GM12891 (cell line): ENCODE results near the gene LINC00237.

Experiments used
- DNase-seq: peaks from one replicate; pipeline ENCODE4 v3.0.0; 2011; ENCODE audit warnings: low spot score; ENCODE audit not compliant: insufficient read length
- FAIRE-seq: peaks from 2 replicates; lab custom pipeline; 2011; peaks lifted over from hg19 to GRCh38; lab: Jason Lieb, UNC
- PAX5 ChIP-seq: IDR thresholded peaks from 2 replicates; pipeline ENCODE4 v1.6.1; 2011; ENCODE audit warnings: low read length, moderate library complexity, mild to moderate bottlenecking; ENCODE audit not compliant: insufficient read depth, severe bottlenecking
- POLR2A ChIP-seq: IDR thresholded peaks from 2 replicates; pipeline ENCODE4 v1.6.1; 2011; ENCODE audit warnings: low read depth, low read length, control low read depth
- POLR2AphosphoS5 ChIP-seq: IDR thresholded peaks from 2 replicates; pipeline ENCODE4 v1.6.1; 2011; ENCODE audit warnings: low read depth, low read length, control low read depth
- POU2F2 ChIP-seq: IDR thresholded peaks from 2 replicates; pipeline ENCODE4 v1.6.1; 2011; ENCODE audit warnings: low read depth, mild to moderate bottlenecking, control low read depth, low read length, moderate library complexity
- SPI1 ChIP-seq: IDR thresholded peaks from 2 replicates; pipeline ENCODE4 v1.6.1; 2011; ENCODE audit warnings: low read depth, low read length, control low read depth
- TAF1 ChIP-seq: IDR thresholded peaks from 2 replicates; pipeline ENCODE4 v1.6.1; 2011; ENCODE audit warnings: low read depth, low read length, control low read depth

Gene LINC00237

GRCh38 chr20:21111416-21111815, 5.3 kb upstream of the LINC00237 start:
- FAIRE-seq = no peak
- no peak for DNase-seq
- TF ChIP-seq TAF1 (no peak), PAX5 (no peak), POLR2AphosphoS5 (no peak), POU2F2 (no peak), POLR2A (no peak)

DNA sequence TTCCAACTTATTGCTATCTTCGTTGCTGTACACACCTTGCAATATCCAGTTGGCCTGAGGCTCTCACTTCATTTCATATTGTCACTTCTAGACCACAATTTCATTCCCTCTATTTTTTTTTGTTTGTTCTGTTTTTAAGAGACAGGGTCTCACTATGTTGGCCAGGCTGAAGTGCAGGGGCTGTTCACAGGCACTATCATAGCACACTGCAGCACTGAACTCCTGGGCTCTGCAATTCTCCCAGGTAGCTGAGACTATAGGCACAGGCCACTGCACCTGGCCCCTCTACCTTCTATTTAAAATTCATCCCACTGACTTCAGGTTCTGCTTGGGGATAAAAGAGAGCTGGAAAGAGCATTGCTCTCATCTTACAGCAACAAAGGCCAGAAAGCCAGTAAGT, 4.7 kb upstream of the LINC00237 start:
- FAIRE-seq (no peak), DNase-seq (no peak)
- TF ChIP-seq POLR2A (no peak), SPI1 (no peak), POU2F2 (no peak), PAX5 (no peak), TAF1 (no peak), POLR2AphosphoS5 (no peak)

DNA sequence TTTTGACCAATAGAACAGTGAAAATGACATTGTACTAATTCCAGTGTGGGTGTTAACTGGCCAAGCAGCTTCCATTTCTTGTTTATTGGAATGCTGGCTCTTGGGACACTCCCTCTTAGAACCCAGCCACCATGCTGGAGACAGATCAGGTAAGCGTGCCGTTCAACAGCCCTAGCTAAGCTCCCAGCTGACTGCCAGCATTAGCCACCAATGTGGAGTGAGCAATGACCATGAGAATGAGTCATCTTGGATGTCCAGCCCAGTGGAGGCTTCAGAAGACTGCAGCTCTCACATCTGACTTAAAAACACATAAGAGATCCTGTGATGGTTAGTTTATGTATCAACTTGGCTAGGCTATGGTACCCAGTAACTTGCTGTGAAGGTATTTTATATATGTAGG, 3.0 kb upstream of the LINC00237 start:
- FAIRE-seq (no peak), DNase-seq (no peak)
- TF ChIP-seq PAX5 (no peak), POLR2A (no peak), POU2F2 (no peak), POLR2AphosphoS5 (no peak), TAF1 (no peak), SPI1 (no peak)

- DNase-seq (no peak), FAIRE-seq (no peak)
- TF ChIP-seq POLR2AphosphoS5 (no peak), POU2F2 (no peak), PAX5 (no peak), TAF1 (no peak), POLR2A (no peak), SPI1 (no peak)
Observed at GRCh38 chr20:21105429-21106170, 558 bp downstream of the LINC00237 start.

DNA sequence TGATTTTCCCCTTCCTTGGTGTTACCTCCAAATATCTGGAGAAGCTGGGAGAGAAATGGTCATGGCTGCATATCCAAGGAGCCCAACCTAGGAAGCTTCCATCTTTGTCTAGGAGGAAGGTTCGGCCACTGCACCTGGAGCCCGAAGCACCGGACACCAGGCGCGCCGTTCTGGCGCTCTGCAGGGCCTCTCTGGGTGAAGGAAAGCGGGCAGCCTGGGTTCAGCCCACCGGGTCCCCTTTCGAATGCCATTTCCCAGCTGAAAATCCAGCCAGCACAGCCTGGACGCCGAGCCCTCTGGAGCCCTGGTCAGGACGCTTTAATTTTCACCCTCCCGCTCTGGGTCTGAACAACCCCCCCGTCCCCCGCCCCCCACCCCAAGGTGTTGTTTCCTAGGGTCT, 1.2 kb downstream of the LINC00237 start:
- TF ChIP-seq POU2F2 = no peak
- TF ChIP-seq POLR2A = no peak
- TF ChIP-seq POLR2AphosphoS5 = no peak
- TF ChIP-seq TAF1 = no peak
- no peak for TF ChIP-seq PAX5
- TF ChIP-seq SPI1 = no peak
- FAIRE-seq = no peak

DNA sequence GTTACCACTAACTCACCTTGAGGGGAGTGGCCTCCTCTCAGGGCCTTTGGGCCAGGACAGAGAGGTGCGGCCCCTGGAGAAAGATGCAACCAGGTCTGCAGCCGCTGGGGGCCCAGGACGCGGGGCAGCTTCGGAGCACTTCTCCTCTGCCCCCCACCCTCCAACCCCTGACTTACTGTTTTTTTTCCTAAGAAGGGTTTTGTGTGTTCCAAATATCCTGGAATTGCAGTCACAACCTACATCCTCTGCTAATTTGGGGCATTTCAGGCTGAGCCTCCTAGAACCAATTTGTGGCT, 1.7 kb downstream of the LINC00237 start:
- TF ChIP-seq POLR2AphosphoS5 (no peak), SPI1 (no peak), PAX5 (no peak), POLR2A (no peak), POU2F2 (no peak), TAF1 (no peak)
- no peak for DNase-seq
- FAIRE-seq = no peak

More for the DNA sequence above, 1.2 kb downstream of the LINC00237 start:
- DNase-seq = no peak

- DNase-seq (no peak), FAIRE-seq (no peak)
- no peak for TF ChIP-seq PAX5
- TF ChIP-seq POU2F2 = no peak
- TF ChIP-seq POLR2AphosphoS5 = no peak
- no peak for TF ChIP-seq POLR2A
- TF ChIP-seq SPI1 = no peak
- no peak for TF ChIP-seq TAF1
Observed at GRCh38 chr20:21103582-21104465, 2.3 kb downstream of the LINC00237 start.

DNA sequence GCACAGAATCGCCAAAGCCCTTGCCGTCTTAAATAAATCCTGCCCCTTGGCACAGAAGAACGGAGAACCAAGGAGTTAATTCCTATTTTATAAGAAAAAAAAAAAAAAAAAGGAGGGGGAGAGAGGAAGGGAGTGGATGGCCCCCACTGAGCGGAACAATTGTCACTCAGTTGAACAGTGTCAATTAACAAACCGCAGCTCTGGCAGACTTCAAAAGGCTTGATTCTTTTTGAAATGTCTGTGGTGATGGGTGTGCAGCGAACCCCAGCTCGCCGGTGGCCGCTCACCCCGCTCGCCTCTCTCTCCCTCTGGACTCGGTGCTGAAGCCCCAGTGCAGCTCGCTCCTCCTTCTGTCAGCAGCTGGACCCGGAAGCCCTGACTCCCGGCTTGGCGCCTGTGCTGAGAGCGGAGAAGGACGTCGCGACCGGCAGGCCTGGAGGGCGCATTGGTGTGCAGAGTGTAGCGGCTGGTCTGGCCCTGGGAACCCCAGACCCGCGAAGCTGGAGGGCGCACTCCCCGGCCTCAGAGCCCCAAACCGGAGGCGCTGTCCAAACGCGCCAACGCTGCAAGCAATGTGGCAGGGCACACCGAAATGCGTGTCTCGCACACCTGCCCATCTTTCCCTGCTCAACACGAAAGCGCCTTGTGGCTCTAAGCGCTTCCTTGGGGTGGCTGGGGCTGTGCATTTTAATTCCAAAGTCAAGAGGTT, 3.4 kb downstream of the LINC00237 start:
- peak; percentile 26 for DNase-seq

More for the DNA sequence above, 3.4 kb downstream of the LINC00237 start:
- no peak for TF ChIP-seq POU2F2
- TF ChIP-seq POLR2A = no peak
- no peak for TF ChIP-seq SPI1
- no peak for TF ChIP-seq POLR2AphosphoS5
- TF ChIP-seq PAX5 = no peak
- TF ChIP-seq TAF1 = no peak
- no peak for FAIRE-seq
